Measurements from ENCODE around the gene VSIG2.

Gene VSIG2

DNA sequence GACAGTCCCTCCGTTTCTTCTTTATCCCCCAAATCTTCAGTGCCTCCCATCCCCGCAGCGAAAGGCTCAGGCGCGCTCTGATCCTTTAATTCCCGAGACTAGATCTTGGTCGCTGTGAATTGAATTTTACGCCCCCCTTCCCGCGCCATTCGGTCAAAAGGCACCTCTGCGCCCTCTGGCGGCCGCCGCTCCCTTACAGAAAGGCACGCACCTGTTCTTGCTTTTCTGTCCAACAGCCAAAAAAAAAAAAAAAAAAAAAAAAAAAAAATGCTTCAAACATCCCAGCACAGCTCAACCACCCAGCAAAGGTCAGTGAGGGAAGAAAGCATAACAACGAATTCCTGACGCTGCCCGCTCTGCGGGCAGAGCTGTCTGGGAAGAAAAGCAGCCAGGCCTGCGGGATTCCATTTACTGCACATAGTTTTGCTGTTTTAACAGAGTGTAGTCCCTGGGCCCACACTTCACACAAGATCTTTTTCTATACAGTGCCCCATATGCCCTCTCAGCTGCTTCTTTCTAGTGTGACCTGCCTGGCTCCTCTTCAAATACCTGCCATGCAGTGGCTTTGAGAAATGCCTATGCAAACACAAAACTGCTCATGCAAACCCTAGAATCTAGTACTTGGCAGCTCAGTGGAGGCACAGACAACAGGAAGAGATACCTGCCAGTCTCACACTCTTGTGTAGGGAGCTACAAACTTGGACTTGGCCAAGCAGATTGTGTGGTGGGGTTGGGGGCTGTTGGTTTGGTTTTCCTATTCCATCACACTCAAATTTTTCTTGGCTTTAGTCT is 11.3 kb upstream of the VSIG2 start:
- peak; percentile 56 for DNase-seq (ENCODE audit: low spot score)

DNA sequence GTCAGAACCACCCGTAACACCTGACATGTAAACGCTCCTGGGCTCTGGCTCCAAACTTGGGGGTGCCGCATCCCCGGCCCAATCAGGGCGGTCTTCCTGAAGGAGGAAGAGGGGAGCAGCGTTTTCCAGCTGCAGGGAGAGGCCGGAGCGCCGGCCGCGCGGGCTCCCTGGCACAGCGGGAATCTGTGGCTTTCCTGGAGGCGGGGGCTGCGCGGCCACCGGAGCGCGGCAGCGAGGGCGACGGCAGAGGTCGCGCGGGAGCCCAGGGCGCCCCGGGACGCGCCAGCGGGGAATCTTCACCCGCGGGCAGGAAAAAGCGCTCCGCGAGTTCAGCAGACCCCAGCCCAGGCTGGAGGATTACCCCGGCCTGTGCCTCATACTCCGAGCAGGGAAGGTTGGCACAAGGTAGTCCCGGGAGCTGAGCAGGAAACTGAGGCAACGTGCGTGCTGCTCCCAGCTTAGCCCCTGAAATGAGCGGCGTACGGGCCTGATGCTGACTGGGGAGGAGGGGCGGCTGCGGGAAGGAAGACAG is 10.6 kb upstream of the VSIG2 start:
- DNase-seq (ENCODE audit: low spot score) = no peak

DNA sequence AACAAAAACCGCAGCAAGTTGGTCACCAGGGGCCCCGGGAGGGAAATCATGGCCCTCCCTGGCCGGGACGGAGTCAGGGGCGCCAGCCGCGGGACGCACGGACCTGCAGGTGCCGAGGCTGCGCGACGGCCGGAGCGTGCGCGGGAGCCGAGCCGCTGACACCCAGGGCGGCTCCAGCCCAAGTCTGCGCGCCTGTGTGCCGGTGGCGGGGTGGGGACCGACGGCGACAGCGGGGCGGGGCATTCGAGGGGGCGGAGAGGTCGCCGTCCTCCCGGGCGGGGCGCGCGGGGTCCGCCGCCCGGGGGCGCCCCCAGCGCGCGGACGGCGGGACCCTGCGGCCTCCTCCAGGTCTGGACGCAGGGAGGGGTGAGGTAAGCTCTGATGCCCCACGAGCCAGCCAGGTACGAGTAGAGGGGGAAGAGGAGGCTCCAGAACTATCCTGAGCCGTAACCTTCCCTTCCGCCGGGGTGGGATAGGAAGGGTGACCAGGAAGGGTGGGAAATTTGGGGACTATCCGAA is 10.1 kb upstream of the VSIG2 start, which contains the start of gene ESAM:
Gene ESAM, minus strand, starts transcription at position 186 of the 519 bp plus-strand sequence. Its CDS starts 136 bp downstream, at position 50.
- DNase-seq (ENCODE audit: low spot score) = peak; percentile 82

DNA sequence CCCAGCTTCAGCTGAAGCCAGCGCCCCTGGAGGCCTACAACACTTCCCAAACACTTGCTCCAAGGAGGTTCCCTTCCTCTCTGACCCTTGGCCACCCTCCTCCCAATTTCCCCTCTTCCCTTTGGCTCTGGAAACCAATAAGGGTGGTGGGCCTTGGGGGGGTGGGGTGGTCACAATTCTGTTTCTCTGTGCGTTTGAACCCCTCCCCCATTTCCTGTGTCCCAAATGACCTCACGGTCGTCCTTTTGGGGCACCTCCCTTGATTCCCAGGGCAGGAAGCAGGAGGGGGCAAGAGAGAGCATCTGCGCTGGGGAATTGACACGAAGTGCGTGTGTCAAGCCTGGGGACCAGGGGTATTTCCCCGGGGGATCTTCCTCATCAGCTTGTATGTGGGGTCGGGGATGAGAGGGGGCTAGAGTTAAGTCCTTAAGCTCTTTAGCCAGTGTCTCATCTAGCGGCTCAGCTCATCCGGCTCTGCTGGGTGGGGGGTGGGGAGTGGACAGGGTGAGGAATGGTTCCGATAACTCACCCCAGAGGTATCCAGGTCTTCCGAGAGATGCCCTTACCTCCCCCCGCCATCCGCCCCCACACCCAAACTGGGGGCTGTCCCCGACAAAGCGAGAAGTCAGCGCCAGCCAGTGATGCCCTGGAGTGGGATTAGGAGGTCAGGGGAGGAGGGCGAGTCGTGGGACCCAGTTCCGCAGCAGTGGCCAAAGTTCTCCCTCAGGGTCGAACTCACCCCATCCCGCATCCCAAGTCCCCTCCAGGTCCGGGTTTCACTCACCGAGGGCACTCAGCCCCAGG is 9.4 kb upstream of the VSIG2 start:
- DNase-seq (ENCODE audit: low spot score) = no peak

DNA sequence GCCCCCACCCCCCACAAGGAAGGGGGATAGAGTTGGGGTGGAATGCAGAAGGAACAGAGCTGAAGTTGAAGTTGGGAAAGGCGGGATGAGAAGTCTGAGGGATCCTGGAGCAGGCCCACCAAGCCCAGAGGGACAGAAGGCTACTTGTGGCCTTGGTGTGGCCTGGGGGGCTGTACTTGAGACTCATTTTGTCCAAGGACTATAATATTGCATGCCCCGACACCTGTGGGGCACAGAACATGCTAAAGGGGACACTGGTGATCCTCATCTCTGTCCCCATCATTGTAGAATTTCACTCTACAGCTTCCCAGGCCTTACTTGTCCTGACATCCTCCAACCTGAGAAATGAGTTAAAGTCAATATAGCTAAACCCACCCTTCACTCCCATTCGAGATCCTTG is 8.8 kb upstream of the VSIG2 start:
- DNase-seq (ENCODE audit: low spot score) = no peak

DNA sequence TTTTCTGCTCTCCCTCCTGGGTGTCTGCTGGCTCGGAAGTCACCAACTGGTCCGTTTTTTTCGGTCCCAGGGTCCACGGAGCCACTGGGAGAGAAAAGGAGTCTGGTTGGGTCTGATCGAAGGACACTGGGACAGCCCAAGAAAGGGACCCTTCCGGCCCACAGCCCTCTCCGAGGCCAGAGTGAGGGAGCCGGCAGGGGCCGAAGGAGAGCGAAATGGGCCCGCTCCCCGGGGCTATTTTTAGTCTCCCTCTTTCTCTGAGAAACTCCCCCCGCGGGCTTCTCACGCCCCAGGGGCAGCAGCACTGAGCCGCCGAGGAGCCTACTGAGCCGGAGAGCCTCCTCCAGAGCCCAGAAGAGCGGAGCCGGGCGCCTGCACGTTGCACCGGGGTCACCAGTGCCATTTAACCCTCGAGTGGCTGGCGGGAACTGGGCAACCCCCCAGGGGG is 8.2 kb upstream of the VSIG2 start:
- no peak for DNase-seq (ENCODE audit: low spot score)

DNA sequence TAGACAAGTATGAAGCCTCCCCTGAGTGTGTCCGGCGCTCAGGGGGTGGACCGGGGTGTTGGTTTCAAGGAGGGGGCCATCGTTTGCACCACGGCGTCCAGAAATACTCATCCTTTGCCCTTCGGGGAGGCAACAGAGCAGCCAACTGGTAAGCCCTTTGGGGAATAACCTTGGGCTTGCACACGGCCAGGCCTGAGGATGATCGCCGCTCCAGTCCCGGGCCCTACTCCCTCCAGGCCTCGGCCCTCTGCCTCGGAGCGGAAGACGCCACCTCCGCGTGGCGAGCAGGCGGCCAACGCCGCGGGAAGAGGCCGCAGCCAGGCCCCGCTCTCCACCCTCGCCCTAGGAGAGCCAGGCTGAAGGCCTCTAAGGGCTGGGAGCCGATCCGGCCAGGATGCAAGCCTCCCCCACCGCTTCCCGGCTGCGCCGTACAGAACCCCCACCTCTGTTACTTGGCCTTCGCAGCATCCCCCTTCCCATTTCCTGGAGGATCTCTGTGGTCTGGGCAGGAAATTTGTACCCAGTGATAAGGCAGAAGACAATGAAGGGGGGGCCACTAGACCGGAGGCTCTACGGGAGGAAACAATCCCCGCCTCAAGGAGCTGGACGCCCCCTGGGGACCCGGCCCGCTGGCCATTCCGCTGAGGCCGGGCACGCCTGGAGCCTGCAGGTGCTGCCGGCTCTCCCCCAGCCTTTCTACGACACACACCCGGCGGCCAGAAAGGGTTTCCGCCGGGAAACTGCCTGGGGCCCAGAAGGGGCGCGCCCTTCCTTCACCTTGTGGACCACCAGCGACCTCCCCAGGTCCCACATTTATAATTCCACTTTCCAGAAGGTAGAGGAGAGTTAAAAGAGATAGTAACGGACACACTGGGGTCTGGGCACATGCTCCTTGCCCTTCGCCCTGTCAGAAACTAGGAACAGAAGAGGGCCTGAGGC is 7.5 kb upstream of the VSIG2 start:
- no peak for DNase-seq (ENCODE audit: low spot score)

DNA sequence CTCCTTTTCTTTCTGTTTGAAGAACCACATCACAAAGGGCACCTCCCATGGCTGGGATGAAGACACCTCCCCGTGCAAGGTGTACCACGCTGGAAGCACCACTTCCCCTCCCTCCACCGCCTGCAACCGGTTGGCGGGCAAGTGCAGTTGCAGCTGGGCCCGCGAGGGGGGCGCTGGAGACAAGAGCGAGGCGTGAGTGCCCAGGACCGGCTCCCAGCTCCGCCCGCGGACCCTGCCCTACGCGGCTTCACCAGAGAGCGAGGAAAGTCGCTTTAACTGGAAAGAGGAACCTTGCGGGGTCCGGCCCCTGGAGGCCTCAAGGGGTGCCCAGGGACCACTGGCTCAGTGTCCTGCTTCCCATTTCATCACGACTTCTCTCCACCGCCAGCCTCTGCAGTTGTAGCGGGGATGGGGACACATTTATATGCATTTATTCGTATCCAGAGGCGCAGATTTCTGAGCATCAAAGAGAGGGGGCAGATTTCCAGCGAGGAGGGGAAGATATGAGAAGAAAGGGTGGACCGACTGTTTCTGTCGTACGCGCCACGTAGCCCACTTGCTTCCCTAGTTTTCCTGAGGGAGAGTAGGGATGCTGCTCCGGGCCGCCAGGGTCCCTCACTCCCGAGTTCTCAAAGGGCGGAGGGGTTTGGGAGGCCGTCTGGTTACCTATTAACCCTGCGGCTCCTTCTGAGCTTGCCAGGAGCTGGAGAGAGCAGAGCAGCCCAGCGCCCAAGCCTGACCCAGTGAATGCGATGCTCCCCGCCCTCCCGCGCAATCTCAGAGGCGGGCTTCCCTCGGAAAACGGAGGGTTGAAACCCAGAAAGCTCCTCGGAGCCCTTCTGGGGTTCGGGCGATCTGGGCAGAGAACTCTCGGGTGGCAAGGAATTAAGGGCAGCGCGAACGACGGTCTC is 6.6 kb upstream of the VSIG2 start:
- DNase-seq (ENCODE audit: low spot score) = peak; percentile 84

DNA sequence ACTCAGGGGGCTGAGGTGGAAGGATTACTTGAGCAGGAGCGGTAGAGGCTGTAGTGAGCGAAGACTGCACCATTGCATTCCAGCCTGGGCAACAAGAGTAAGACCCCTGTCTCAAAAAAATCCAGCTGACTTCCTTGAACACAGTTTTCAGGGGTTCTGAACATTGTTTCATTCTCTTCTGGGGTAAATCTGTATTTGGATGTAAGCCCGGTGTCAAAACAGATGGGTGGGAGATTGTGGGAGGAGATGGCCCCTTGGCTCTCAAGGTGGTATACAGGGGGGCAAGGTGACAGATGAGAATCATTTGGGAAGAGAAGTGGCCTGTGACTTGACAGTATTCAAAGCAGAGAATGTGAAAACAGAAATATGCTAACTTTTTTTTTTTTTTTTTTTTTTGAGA is 5.3 kb upstream of the VSIG2 start:
- no peak for DNase-seq (ENCODE audit: low spot score)

DNA sequence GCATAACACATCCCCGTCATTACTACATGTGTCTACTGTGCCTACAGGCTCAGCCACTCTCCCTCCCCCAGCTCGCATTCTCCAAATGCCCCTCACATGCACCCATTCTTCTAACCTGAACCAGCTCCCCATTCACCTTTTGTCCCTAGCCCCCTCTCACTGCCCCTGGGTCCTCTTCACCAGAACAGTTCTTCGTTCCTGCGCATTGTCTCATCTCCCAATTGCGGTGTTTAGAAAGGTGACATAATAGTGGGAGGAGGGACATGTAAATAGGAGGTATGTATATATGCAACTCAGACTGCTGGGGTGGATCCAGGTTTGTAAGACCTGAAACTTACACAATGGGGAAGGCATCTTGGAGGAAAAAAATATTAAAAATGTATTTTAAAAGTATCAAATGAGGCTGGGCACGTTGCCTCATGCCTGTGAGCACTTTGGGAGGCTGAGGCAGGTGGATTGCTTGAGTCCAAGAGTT is 4.7 kb upstream of the VSIG2 start:
- no peak for DNase-seq (ENCODE audit: low spot score)

DNA sequence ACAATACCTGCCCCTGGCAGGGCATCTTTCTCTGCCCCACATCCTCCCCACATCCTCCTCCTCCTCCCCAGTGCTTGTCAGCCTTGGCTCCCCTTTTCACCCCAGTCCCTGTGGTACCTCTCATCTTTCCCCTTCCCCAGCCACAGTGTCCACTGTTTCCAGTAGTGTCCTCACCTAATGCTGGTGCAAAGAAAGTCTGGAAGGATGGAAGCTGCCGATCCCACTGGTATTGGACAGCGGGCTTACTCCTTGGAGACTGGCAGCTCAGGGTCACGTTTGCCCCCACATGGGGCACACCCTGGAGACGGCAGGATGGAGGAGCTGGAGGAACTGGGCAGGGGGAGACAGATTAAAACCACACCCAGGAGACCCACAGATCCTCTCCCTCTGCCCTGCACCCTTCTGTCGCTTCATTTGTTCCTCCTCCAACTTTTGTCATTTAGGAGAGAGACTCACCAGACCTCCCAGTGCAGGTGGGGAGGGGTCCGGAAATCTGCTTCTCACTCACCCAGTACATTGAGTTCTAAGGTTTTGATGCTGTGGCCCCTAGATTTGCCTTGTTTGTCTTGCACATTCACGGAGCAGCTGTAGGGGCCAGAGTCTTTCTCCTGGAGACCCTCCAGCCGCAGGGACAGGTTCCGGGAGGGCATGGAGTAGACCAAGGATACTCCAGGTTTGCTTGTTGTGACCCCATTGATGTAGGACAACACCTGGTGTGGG is 4.1 kb upstream of the VSIG2 start:
- no peak for DNase-seq (ENCODE audit: low spot score)

DNA sequence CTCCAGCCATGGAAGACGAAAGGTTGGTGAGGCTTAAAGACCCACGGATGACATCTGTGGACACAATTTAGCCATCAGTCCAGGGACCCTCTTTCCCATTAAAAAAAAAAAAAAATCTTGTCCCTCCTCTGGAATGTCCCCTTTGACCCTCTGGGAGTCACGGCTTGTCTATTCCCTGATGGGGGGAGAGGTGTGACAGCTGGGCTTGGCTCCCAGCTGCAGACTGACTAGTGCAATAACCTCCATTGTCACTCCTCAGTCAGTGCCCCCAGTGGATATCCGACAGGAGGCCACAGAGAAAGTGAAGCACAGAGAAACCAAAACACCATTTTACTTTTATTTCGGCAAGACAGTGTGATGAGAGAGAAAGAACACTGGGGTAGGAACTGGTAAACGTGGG is 2.7 kb upstream of the VSIG2 start:
- no peak for DNase-seq (ENCODE audit: low spot score)

DNA sequence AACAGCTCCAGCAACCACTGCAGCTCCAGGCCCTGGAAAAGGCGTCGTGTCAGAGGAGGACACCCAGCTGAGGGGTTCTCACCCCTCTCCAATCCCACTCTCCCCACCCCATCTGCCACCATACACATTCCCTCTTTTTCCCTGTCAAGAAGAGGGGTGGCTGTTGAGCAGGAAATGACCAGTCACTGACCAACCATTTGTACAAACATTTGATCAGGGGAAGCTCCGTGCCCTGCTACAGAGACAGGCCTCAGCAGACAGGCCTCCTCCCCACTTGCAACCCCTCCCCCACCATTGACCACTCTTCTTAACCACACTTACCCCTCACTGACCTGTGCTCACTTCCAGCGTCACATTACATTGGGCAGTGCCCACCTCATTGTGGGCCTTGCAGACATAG is 2.3 kb upstream of the VSIG2 start:
- DNase-seq (ENCODE audit: low spot score) = no peak

DNA sequence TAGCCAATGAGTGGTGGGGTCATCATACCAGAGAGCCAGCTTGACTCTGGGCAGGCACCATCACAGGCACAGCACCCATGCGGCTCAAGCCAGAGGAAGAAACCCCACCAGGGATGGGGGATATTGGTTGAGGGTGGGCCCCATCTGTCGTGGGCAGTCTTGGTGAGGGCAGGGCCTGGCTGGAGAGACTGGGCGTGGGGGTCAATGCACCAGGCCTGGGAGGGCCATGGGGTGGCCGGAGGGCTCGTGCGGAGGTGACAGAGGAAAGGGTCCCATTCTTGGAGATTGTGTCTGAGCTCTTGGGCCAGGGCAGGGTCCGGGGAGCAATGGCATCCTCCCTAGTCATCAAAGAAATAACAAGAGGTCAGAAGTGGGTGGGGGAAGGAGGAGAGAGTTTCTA is 1.6 kb upstream of the VSIG2 start:
- DNase-seq (ENCODE audit: low spot score) = no peak

DNA sequence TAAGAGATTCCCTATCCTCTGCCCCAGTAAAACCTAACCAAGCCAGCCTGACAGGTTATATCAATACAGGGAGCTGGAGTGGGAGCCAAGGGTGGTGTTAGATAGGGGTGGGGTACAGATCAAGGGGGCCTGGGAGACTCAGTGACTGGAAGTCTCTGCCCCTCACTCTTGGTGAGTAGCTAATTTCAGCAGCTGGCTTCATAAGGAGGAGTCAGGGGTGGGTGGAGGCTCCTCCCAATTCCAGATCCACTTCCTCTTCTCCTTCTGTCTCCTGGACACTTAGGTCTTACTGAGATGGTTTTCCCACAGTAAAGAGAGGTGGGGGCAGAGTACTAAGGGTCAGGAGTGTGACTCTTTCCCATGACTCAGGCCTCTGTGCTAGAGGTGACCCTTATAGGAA is 1.1 kb upstream of the VSIG2 start:
- no peak for DNase-seq (ENCODE audit: low spot score)

DNA sequence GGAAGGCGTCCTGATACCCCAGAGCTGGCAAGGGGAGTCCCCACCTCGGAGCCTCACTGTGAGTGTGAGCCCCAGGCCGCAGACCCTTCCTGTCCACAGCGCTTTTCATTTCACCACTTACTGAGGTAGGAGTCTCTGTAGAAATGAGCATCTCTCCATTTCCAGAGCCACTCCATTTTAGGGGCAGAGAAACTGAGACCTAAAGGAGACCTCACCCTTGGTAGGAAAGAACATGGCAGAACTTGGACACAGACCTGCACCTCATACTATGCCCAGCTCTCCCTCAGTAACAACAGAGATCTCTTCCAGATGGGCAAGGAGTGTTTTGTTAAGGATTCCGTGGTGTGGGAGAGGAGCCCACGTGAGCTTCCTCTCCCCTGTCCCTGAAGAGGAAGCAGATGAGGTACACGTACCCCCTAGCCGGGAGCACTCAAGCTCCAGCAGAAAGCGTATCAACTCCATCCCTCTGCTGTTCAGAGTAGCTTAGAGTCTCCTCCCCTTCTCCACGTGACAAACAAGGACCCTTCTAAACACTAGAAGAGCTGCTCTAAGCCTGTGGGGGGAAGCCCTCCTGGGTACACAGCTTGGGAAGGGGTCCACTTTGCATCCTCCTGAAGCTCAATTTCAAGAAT is 532 bp upstream of the VSIG2 start:
- no peak for DNase-seq (ENCODE audit: low spot score)

DNA sequence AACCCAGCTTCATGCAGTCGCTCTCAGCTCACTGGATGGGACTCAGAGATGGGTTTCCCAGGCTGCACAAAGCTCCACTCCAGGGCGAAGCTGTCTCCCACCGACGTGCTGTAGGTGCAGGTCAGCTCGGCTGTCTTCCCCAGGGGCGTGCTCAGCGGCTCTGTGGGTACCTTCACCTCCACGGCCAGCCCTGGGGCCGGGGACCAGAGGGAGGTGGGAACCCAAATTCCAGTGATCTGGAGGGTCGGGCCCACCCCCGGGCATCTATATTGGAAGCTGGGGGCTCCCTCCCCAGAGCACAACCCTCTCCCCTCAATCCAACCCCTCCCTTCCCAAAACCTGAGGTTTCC is 689 bp downstream of the VSIG2 start:
- no peak for DNase-seq (ENCODE audit: low spot score)

DNA sequence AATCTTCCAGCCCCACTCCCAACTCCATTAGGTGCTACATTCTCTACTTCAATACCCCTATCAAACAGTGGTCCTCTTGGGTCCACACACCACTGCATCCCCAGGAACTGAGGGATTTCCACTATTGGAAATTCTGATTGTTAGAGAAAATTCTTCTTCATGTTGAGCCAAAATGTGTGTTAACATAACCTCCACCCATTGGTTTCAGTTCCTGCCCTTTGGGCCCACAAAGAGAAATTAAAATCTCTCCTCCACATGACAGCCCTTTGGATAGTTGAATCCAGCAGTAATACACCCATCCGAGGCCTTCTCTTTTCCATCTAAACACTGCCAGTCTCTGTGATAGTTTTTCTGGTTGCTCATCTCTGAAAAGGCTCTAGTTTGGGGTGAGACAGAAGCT is 2.1 kb downstream of the VSIG2 start:
- DNase-seq (ENCODE audit: low spot score) = no peak

Measured in germinal center (tissue), 1 donor.